ENCODE measurements around the gene SMOC1. TPM values are rescaled to one million over a fixed set of nuclear protein-coding genes. Genes with fewer than 3 reads are reported as not detected.

SMOC1 gene
- total RNA-seq, 3 donors from 2014 or later: 1.2 to 2.0 (median 1.7) TPM

DNA sequence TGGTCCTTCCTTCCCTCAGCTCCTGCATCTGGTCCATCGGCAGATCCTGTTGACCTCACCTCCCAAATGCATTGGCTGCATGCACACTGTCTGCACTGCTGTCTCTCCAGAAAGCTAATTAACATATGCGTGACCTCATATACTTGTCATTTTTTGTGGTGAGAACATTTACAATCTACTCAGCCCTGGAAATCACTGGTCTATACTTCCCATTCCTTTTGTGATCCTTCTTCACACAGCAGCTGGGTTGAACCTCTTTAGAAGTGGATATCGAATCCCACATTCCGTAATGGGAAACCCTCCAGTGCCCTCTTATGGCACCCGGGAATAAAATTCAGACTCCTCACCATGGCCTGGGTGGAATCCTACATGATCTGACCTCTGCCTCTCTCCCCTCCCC lies 45.0 kb downstream of the SMOC1 start:
- ATAC-seq (no peak), DNase-seq (no peak)
- Histone ChIP-seq H3K36me3 (ENCODE audit: low read depth) (no peaks in the 10 kb centered on the region), H3K9me3 (no peaks in the 10 kb centered on the region), H3K4me1 (ENCODE audit: low read depth) (no peaks in the 10 kb centered on the region), H3K4me3 (no peak overlapping the region)
- intact Hi-C loops (cut with DNase I, micrococcal nuclease): no loop called here
- TF ChIP-seq, protein P1, sequence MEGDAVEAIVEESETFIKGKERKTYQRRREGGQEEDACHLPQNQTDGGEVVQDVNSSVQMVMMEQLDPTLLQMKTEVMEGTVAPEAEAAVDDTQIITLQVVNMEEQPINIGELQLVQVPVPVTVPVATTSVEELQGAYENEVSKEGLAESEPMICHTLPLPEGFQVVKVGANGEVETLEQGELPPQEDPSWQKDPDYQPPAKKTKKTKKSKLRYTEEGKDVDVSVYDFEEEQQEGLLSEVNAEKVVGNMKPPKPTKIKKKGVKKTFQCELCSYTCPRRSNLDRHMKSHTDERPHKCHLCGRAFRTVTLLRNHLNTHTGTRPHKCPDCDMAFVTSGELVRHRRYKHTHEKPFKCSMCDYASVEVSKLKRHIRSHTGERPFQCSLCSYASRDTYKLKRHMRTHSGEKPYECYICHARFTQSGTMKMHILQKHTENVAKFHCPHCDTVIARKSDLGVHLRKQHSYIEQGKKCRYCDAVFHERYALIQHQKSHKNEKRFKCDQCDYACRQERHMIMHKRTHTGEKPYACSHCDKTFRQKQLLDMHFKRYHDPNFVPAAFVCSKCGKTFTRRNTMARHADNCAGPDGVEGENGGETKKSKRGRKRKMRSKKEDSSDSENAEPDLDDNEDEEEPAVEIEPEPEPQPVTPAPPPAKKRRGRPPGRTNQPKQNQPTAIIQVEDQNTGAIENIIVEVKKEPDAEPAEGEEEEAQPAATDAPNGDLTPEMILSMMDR (IDR thresholded peaks at IDR 0.05): no peak

DNA sequence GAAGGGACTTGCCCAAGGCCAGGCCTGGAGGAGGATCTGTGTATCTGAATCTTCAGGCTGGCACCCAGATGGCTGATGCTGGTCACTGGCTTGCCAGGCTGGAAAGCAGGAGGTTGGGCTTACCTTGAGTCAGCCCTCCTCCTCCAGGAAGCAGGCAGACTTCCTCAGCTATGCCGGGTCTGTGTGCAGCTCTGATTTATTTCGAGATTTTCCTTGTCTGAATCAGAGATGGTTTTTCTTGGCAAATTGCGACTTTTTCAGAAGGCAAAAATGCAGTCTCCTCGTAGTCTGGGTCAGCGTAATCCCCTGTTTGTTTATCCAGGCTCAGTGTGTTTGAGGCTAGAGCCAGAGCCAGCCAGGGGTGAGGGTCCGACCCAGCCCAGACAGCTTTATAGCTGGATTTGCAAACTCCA lies 48.9 kb downstream of the SMOC1 start:
- H3K36me3 ChIP-seq (ENCODE audit: low read depth): no peaks in the 10 kb centered on the region
- no peaks in the 10 kb centered on the region for H3K9me3 ChIP-seq
- intact Hi-C loops (cut with DNase I, micrococcal nuclease): no loop called here
- DNase-seq (no peak), ATAC-seq (no peak)
- no peaks in the 10 kb centered on the region for H3K4me1 ChIP-seq (ENCODE audit: low read depth)
- TF ChIP-seq, protein P1 (IDR thresholded peaks at IDR 0.05): no peak
- H3K4me3 ChIP-seq: no peak overlapping the region

DNA sequence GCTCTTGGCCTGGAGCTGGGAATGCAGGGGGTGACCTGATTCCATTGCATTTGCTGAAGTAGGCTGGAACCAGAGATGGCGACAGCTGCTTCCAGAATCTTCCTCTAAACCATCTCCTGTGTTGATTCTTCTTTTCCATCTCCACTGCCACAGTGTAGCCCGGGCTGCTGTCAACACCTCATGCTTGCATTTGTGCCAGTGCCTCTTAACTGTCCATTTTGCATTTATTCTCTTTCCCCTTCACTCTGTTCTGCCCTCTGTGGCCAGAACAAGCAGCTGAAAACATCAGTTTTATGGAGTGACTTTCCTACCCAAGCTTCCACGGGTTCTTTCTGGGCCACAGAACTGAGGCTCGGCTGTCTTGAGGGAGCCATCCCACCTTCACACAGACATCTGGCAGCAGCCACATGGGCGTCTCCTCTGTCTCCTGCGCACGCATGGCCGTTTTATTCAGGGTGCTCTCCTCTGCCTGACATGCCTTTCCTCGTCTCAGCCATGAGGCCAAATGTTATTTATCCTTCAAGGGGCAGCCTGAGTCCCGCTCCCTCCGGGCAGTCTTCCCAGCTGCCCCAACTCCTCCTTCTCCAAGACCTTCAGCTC lies 51.7 kb downstream of the SMOC1 start:
- TF ChIP-seq, protein P1 (IDR thresholded peaks at IDR 0.05): no peak
- Histone ChIP-seq H3K9me3 (no peaks in the 10 kb centered on the region), H3K4me1 (ENCODE audit: low read depth) (no peaks in the 10 kb centered on the region), H3K4me3 (no peak overlapping the region), H3K36me3 (ENCODE audit: low read depth) (no peaks in the 10 kb centered on the region)
- no peak for ATAC-seq
- DNase-seq: no peak
- intact Hi-C loops (cut with DNase I, micrococcal nuclease): no loop called here

DNA sequence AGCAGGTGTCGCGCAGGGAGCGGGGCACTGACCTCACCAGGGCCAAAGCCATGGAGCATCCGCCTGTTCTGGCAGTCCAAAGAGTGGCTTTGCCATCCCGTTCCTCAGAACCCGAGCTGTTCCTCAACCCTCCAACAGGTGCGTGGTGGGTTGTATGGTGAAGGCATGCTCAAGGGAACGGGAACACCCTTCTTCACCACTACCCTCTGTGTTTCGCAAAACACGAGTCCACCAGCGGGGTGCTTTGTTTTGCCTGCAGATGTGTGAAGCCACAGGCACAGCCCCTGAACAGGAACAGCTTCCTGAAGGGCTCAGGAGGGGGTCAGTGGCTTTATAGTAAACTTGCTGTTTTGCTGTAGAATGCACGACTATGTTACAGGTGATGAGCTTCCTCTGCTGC lies 52.7 kb downstream of the SMOC1 start:
- Histone ChIP-seq H3K4me1 (ENCODE audit: low read depth) (no peaks in the 10 kb centered on the region), H3K36me3 (ENCODE audit: low read depth) (no peaks in the 10 kb centered on the region), H3K9me3 (no peaks in the 10 kb centered on the region), H3K4me3 (no peak overlapping the region)
- no peak for DNase-seq
- no peak for ATAC-seq
- intact Hi-C loops (cut with DNase I, micrococcal nuclease): no loop called here
- TF ChIP-seq, protein P1 (IDR thresholded peaks at IDR 0.05): no peak

DNA sequence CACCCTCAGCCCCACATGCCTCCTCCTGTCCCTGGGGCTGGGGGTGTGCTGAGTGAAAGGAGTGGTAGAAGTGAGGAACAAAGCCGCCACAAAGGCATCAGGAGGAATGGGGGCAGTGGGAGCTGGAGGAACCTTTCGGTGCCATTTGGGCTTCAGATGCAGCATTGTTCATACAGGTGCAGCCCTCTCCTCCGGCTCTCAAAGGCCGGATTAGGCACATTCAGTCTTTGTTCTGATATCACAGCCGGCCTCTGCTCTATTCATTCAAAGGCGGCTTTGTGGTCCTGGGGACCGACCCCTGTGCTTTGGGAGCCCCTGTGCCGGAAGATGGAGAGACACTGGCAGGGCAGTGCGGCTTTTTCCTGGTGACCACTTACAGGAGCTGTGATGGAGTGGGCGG lies 53.2 kb downstream of the SMOC1 start:
- TF ChIP-seq, protein P1 (IDR thresholded peaks at IDR 0.05): no peak
- no peaks in the 10 kb centered on the region for H3K4me1 ChIP-seq (ENCODE audit: low read depth)
- H3K36me3 ChIP-seq (ENCODE audit: low read depth): no peaks in the 10 kb centered on the region
- H3K9me3 ChIP-seq: no peaks in the 10 kb centered on the region
- intact Hi-C loops (cut with DNase I, micrococcal nuclease): no loop called here
- ATAC-seq: no peak
- DNase-seq: no peak
- no peak overlapping the region for H3K4me3 ChIP-seq

All from mucosa of descending colon (tissue), 3 donors.